Measurements from ENCODE around the gene DSCAM. TPM values are rescaled to one million over a fixed set of nuclear protein-coding genes. Genes with fewer than 3 reads are reported as not detected.

Gene DSCAM
- polyA plus RNA-seq, 3 donors: not detected

DNA sequence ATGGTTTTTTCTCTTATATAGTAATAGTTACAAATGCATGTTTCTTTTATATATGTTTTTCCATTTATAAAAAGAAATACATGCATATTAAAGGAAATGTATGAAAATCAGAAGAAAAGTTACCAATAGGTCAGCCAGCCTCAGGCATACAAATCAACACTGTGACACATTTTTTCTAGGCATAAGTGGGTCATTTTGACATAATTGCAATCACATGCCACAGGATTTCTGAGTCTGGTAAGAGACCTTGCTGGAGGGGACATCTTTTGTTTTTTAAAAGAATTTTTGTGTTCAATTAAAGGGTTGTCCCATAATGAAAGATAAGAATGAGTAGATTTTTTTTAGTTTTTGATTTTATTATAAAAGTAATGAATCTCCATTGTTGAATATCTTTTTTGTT lies 506.6 kb downstream of the DSCAM start:
- Histone ChIP-seq H3K4me3 (replicated peaks in 1 of 3; ENCODE audit: low read depth in 2 of 3, low read length in 3 of 3) (no peak overlapping the region), H3K9ac (ENCODE audit: insufficient read depth, low read length, poor library complexity, severe bottlenecking) (no peak overlapping the region), H3K36me3 (replicated peaks in 1 of 2; ENCODE audit: control insufficient read depth in 1 of 2, insufficient read depth in 2 of 2, low read length in 2 of 2) (no peaks in the 10 kb centered on the region), H3K4me1 (ENCODE audit: control insufficient read depth in 1 of 2, insufficient read depth in 2 of 2, low read length in 2 of 2) (no peaks in the 10 kb centered on the region), H4K20me1 (ENCODE audit: insufficient read depth, low read length) (no peaks in the 10 kb centered on the region), H3K27ac (ENCODE audit: low read depth in 1 of 2, low read length in 2 of 2) (no peak overlapping the region), H3K27me3 (ENCODE audit: control insufficient read depth in 2 of 2, insufficient read depth in 2 of 2, low read length in 2 of 2) (no peaks in the 10 kb centered on the region), H3K4me2 (replicated peaks; ENCODE audit: extremely low read depth, low read length, poor library complexity, severe bottlenecking) (no peak overlapping the region), H3K9me3 (replicated peaks in 1 of 2; ENCODE audit: control insufficient read depth in 1 of 2, insufficient read depth in 1 of 2, low read length in 2 of 2) (no peaks in the 10 kb centered on the region), H3K79me2 (ENCODE audit: insufficient read depth, low read length) (no peaks in the 10 kb centered on the region), H2AFZ (ENCODE audit: insufficient read depth, low read depth, low read length, poor library complexity, severe bottlenecking) (no peak overlapping the region)
- Mint-ChIP-seq H3K27me3 (ENCODE audit: low read depth in 3 of 3) (peaks cover 0 to 2% (median 2%) of the 10 kb centered on the region in 3 donors), H3K4me1 (no peaks in the 10 kb centered on the region), H3K27ac (no peak overlapping the region), H3K9me3 (peaks cover 0 to 2% (median 0%) of the 10 kb centered on the region in 7 donors), H3K36me3 (no peaks in the 10 kb centered on the region), H3K4me3 (no peak overlapping the region)
- TF ChIP-seq, protein P1, sequence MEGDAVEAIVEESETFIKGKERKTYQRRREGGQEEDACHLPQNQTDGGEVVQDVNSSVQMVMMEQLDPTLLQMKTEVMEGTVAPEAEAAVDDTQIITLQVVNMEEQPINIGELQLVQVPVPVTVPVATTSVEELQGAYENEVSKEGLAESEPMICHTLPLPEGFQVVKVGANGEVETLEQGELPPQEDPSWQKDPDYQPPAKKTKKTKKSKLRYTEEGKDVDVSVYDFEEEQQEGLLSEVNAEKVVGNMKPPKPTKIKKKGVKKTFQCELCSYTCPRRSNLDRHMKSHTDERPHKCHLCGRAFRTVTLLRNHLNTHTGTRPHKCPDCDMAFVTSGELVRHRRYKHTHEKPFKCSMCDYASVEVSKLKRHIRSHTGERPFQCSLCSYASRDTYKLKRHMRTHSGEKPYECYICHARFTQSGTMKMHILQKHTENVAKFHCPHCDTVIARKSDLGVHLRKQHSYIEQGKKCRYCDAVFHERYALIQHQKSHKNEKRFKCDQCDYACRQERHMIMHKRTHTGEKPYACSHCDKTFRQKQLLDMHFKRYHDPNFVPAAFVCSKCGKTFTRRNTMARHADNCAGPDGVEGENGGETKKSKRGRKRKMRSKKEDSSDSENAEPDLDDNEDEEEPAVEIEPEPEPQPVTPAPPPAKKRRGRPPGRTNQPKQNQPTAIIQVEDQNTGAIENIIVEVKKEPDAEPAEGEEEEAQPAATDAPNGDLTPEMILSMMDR (IDR thresholded peaks at IDR 0.05): no peak
- no peak for DNase-seq
- intact Hi-C loops (cut with micrococcal nuclease): no loop called here

DNA sequence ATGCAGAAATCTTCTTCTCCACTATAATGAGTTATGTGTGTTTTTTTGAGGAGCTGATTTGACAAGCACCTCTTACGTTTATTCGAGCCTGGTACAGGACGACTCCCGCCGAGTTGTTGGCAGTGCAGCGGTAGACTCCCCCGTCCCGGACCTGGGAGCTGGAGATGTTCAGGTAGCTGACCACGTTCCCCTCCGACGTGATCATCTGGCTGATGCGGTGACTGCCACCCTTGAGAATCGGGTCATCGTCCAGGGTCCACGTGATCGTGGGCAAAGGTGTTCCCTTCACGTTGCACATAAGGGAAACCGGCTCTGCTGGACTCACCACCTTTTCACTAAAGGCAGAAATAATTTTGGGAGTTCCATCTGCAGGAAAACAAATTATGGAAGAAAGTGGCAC lies 507.9 kb downstream of the DSCAM start:
- 91% methylated on average over 15 of the region's 18 CpGs for WGBS (ENCODE audit: insufficient coverage)
- Histone ChIP-seq H3K9me3 (replicated peaks in 1 of 2; ENCODE audit: control insufficient read depth in 1 of 2, insufficient read depth in 1 of 2, low read length in 2 of 2) (no peaks in the 10 kb centered on the region), H3K4me3 (replicated peaks in 1 of 3; ENCODE audit: low read depth in 2 of 3, low read length in 3 of 3) (no peak overlapping the region), H4K20me1 (ENCODE audit: insufficient read depth, low read length) (no peaks in the 10 kb centered on the region), H3K27ac (ENCODE audit: low read depth in 1 of 2, low read length in 2 of 2) (no peak overlapping the region), H3K36me3 (replicated peaks in 1 of 2; ENCODE audit: control insufficient read depth in 1 of 2, insufficient read depth in 2 of 2, low read length in 2 of 2) (no peaks in the 10 kb centered on the region), H2AFZ (ENCODE audit: insufficient read depth, low read depth, low read length, poor library complexity, severe bottlenecking) (no peak overlapping the region), H3K27me3 (ENCODE audit: control insufficient read depth in 2 of 2, insufficient read depth in 2 of 2, low read length in 2 of 2) (no peaks in the 10 kb centered on the region), H3K4me1 (ENCODE audit: control insufficient read depth in 1 of 2, insufficient read depth in 2 of 2, low read length in 2 of 2) (no peaks in the 10 kb centered on the region), H3K79me2 (ENCODE audit: insufficient read depth, low read length) (no peaks in the 10 kb centered on the region), H3K9ac (ENCODE audit: insufficient read depth, low read length, poor library complexity, severe bottlenecking) (no peak overlapping the region), H3K4me2 (replicated peaks; ENCODE audit: extremely low read depth, low read length, poor library complexity, severe bottlenecking) (no peak overlapping the region)
- Mint-ChIP-seq H3K4me3 (no peak overlapping the region), H3K27me3 (ENCODE audit: low read depth in 3 of 3) (peaks cover 0 to 2% (median 2%) of the 10 kb centered on the region in 3 donors), H3K9me3 (peaks cover 0 to 5% (median 2%) of the 10 kb centered on the region in 7 donors), H3K4me1 (no peaks in the 10 kb centered on the region), H3K36me3 (no peaks in the 10 kb centered on the region), H3K27ac (no peak overlapping the region)
- intact Hi-C loops (cut with micrococcal nuclease): no loop called here
- DNase-seq: no peak
- TF ChIP-seq, protein P1 (IDR thresholded peaks at IDR 0.05): no peak
